Activated naive CD4-positive, alpha-beta T cell treated with Interleukin-2 at 50 U/mL for 16 hours (primary cell): ENCODE data around the gene TIAM1.

Source experiments
- DNase-seq: peaks from one replicate; pipeline ENCODE4 v3.0.0-alpha.2; 2020

TIAM1 gene

GRCh38 chr21:31164713-31165694 lies 179.1 kb downstream of the TIAM1 start:
- no peak for DNase-seq

GRCh38 chr21:31162827-31163226 lies 181.2 kb downstream of the TIAM1 start:
- no peak for DNase-seq

- DNase-seq, result no peak
These were observed 181.9 kb downstream of the TIAM1 start for GRCh38 chr21:31162079-31162699.

GRCh38 chr21:31161157-31161556 lies 182.9 kb downstream of the TIAM1 start:
- peak; percentile 28 for DNase-seq

- no peak for DNase-seq
These were observed 184.3 kb downstream of the TIAM1 start for GRCh38 chr21:31159808-31160207.

- no peak for DNase-seq
These were observed 185.1 kb downstream of the TIAM1 start for GRCh38 chr21:31158789-31159581.

GRCh38 chr21:31157756-31158155 lies 186.3 kb downstream of the TIAM1 start:
- no peak for DNase-seq

GRCh38 chr21:31156662-31157061 lies 187.4 kb downstream of the TIAM1 start:
- no peak for DNase-seq

GRCh38 chr21:31156169-31156568 lies 187.9 kb downstream of the TIAM1 start:
- DNase-seq, result no peak

GRCh38 chr21:31151156-31152045 lies 192.7 kb downstream of the TIAM1 start:
- DNase-seq, result no peak

- DNase-seq, result no peak
These were observed 198.8 kb downstream of the TIAM1 start for GRCh38 chr21:31145274-31145673.

- DNase-seq, result no peak
These were observed 201.0 kb downstream of the TIAM1 start for GRCh38 chr21:31143036-31143435.

GRCh38 chr21:31142600-31142999 lies 201.5 kb downstream of the TIAM1 start:
- DNase-seq, result no peak

- no peak for DNase-seq
These were observed 202.6 kb downstream of the TIAM1 start for GRCh38 chr21:31141389-31142000.

- no peak for DNase-seq
These were observed 203.4 kb downstream of the TIAM1 start for GRCh38 chr21:31140676-31141075.

- no peak for DNase-seq
These were observed 204.0 kb downstream of the TIAM1 start for GRCh38 chr21:31140025-31140424.

GRCh38 chr21:31137960-31138359 lies 206.1 kb downstream of the TIAM1 start:
- no peak for DNase-seq

GRCh38 chr21:31136891-31137290 lies 207.2 kb downstream of the TIAM1 start:
- DNase-seq, result no peak

GRCh38 chr21:31135531-31136184 lies 208.4 kb downstream of the TIAM1 start:
- no peak for DNase-seq

- DNase-seq, result no peak
These were observed 210.7 kb downstream of the TIAM1 start for GRCh38 chr21:31133243-31133830.
